ENCODE measurements around the gene RPTOR.

Gene RPTOR

GRCh38 chr17:80644536-80644935 lies 99.9 kb downstream of the RPTOR start:
- H4K20me1 ChIP-seq (ENCODE audit: insufficient read depth, low read length), result peaks cover 30% of the 10 kb centered on the region; the same call in 1 of the 2 replicates
- H2AFZ ChIP-seq (ENCODE audit: low read depth, low read length), result no peak overlapping the region
- H3K4me1 ChIP-seq (ENCODE audit: insufficient read depth, low read length), result peaks cover 36% of the 10 kb centered on the region
- no peak overlapping the region for H3K4me2 ChIP-seq (ENCODE audit: insufficient read depth, low read length)
- H3K36me3 ChIP-seq (ENCODE audit: insufficient read depth, low read length), result peaks cover 16% of the 10 kb centered on the region
- H3K27ac ChIP-seq (ENCODE audit: low read length), result no peak overlapping the region
- no peaks in the 10 kb centered on the region for H3K9me3 ChIP-seq (ENCODE audit: insufficient read depth, low read length, severe bottlenecking)
- no peaks in the 10 kb centered on the region for H3K27me3 ChIP-seq (ENCODE audit: insufficient read depth, low read length, poor library complexity)
- DNase-seq (no peak), ATAC-seq (ENCODE audit: insufficient read depth, low read depth) (no peak)
- H3K4me3 ChIP-seq (ENCODE audit: low read depth in 1 of 2, low read length in 2 of 2), result no peak overlapping the region
- TF ChIP-seq EZH2 (IDR thresholded peaks at IDR 0.05; ENCODE audit: borderline replicate concordance, low read depth, low read length, severe bottlenecking) (no peak), CTCF (IDR thresholded peaks at IDR 0.05; ENCODE audit: borderline replicate concordance, extremely low read depth, low read length, poor library complexity, severe bottlenecking) (no peak)
- H3K79me2 ChIP-seq (ENCODE audit: insufficient read depth, low read length), result peaks cover 86% of the 10 kb centered on the region
- H3K9ac ChIP-seq (ENCODE audit: low read depth, low read length), result no peak overlapping the region

GRCh38 chr17:80645706-80646325 lies 101.2 kb downstream of the RPTOR start:
- ATAC-seq (ENCODE audit: insufficient read depth, low read depth) (no peak), DNase-seq (no peak)
- no peak overlapping the region for H3K4me2 ChIP-seq (ENCODE audit: insufficient read depth, low read length)
- TF ChIP-seq CTCF (IDR thresholded peaks at IDR 0.05; ENCODE audit: borderline replicate concordance, extremely low read depth, low read length, poor library complexity, severe bottlenecking) (no peak), EZH2 (IDR thresholded peaks at IDR 0.05; ENCODE audit: borderline replicate concordance, low read depth, low read length, severe bottlenecking) (no peak)
- peaks cover 16% of the 10 kb centered on the region for H3K36me3 ChIP-seq (ENCODE audit: insufficient read depth, low read length)
- no peak overlapping the region for H3K27ac ChIP-seq (ENCODE audit: low read length)
- no peak overlapping the region for H3K4me3 ChIP-seq (ENCODE audit: low read depth in 1 of 2, low read length in 2 of 2)
- H3K9ac ChIP-seq (ENCODE audit: low read depth, low read length), result no peak overlapping the region
- no peak overlapping the region for H2AFZ ChIP-seq (ENCODE audit: low read depth, low read length)
- H3K27me3 ChIP-seq (ENCODE audit: insufficient read depth, low read length, poor library complexity), result no peaks in the 10 kb centered on the region
- peaks cover 47% of the 10 kb centered on the region for H3K4me1 ChIP-seq (ENCODE audit: insufficient read depth, low read length)
- no peaks in the 10 kb centered on the region for H3K9me3 ChIP-seq (ENCODE audit: insufficient read depth, low read length, severe bottlenecking)
- H4K20me1 ChIP-seq (ENCODE audit: insufficient read depth, low read length), result peaks cover 27% of the 10 kb centered on the region; the same call in 1 of the 2 replicates
- peaks cover 86% of the 10 kb centered on the region for H3K79me2 ChIP-seq (ENCODE audit: insufficient read depth, low read length)

GRCh38 chr17:80646328-80646727 lies 101.7 kb downstream of the RPTOR start:
- no peak for DNase-seq

More at GRCh38 chr17:80646328-80646727, 101.7 kb downstream of the RPTOR start:
- TF ChIP-seq CTCF (IDR thresholded peaks at IDR 0.05; ENCODE audit: borderline replicate concordance, extremely low read depth, low read length, poor library complexity, severe bottlenecking) (no peak), EZH2 (IDR thresholded peaks at IDR 0.05; ENCODE audit: borderline replicate concordance, low read depth, low read length, severe bottlenecking) (no peak)
- Histone ChIP-seq H3K4me3 (ENCODE audit: low read depth in 1 of 2, low read length in 2 of 2) (no peak overlapping the region), H3K9ac (ENCODE audit: low read depth, low read length) (no peak overlapping the region), H3K4me2 (ENCODE audit: insufficient read depth, low read length) (no peak overlapping the region), H3K36me3 (ENCODE audit: insufficient read depth, low read length) (peaks cover 16% of the 10 kb centered on the region), H3K27me3 (ENCODE audit: insufficient read depth, low read length, poor library complexity) (no peaks in the 10 kb centered on the region), H3K27ac (ENCODE audit: low read length) (0 out of 2 replicates have a peak overlapping the region, but pooled peaks have one; percentile 29), H2AFZ (ENCODE audit: low read depth, low read length) (no peak overlapping the region), H3K4me1 (ENCODE audit: insufficient read depth, low read length) (peaks cover 50% of the 10 kb centered on the region), H3K9me3 (ENCODE audit: insufficient read depth, low read length, severe bottlenecking) (no peaks in the 10 kb centered on the region), H3K79me2 (ENCODE audit: insufficient read depth, low read length) (peaks cover 86% of the 10 kb centered on the region), H4K20me1 (ENCODE audit: insufficient read depth, low read length) (peaks cover 27% of the 10 kb centered on the region; the same call in 1 of the 2 replicates)
- ATAC-seq (ENCODE audit: insufficient read depth, low read depth), result no peak
